Endodermal cell (in vitro differentiated cells): Measurements from ENCODE around the gene BCL6. TPM values are rescaled to one million over a fixed set of nuclear protein-coding genes. Genes with fewer than 3 reads are reported as not detected.

Experiments
- DNase-seq: peaks from one replicate; pipeline ENCODE4 v3.0.0-alpha.2; 2017
- H3K27ac ChIP-seq: 2 replicates; pipeline ENCODE4 v1.5.1; 2013; ENCODE audit warnings: mild to moderate bottlenecking, low read depth, low read length, moderate library complexity
- H3K27me3 ChIP-seq: 2 replicates; pipeline ENCODE4 v1.6.1; 2013; ENCODE audit warnings: mild to moderate bottlenecking, low read length, moderate library complexity; ENCODE audit not compliant: insufficient read depth, control insufficient read depth, poor library complexity, severe bottlenecking
- H3K36me3 ChIP-seq: 2 replicates; pipeline ENCODE4 v1.7.0; 2013; ENCODE audit warnings: mild to moderate bottlenecking, low read length, moderate library complexity; ENCODE audit not compliant: control insufficient read depth, insufficient read depth
- H3K4me1 ChIP-seq: one replicate; pipeline ENCODE4 v1.7.0; 2013; ENCODE audit warnings: low read length; ENCODE audit not compliant: control insufficient read depth, insufficient read depth
- H3K4me3 ChIP-seq: 2 replicates; pipeline ENCODE4 v1.5.1; 2013; ENCODE audit warnings: mild to moderate bottlenecking, low read length, moderate library complexity
- H3K9ac ChIP-seq: 2 replicates; pipeline ENCODE4 v1.6.1; 2013; ENCODE audit warnings: mild to moderate bottlenecking, low read length, moderate library complexity; ENCODE audit not compliant: poor library complexity, severe bottlenecking; ENCODE audit errors: extremely low read depth
- H3K9me3 ChIP-seq: 2 replicates; pipeline ENCODE4 v1.6.1; 2013; ENCODE audit warnings: mild to moderate bottlenecking, low read length, moderate library complexity; ENCODE audit not compliant: control insufficient read depth
- H3K27ac Mint-ChIP-seq: 2 replicates; pipeline ENCODE4 v1.8.0; 2020; ENCODE audit warnings: mixed read lengths
- H3K27me3 Mint-ChIP-seq: 2 replicates; pipeline ENCODE4 v1.8.0; 2021; ENCODE audit warnings: mild to moderate bottlenecking, mixed read lengths; ENCODE audit not compliant: insufficient read depth
- H3K36me3 Mint-ChIP-seq: 2 replicates; pipeline ENCODE4 v1.8.0; 2020; ENCODE audit warnings: low read depth, mixed read lengths
- H3K4me1 Mint-ChIP-seq: 2 replicates; pipeline ENCODE4 v1.8.0; 2020; ENCODE audit warnings: mixed read lengths
- H3K4me3 Mint-ChIP-seq: 2 replicates; pipeline ENCODE4 v1.8.0; 2020; ENCODE audit warnings: mild to moderate bottlenecking, moderate library complexity, mixed read lengths
- H3K9me3 Mint-ChIP-seq: 2 replicates; pipeline ENCODE4 v1.8.0; 2020; ENCODE audit warnings: mild to moderate bottlenecking, mixed read lengths
- WGBS, 2 experiments: methylation state at CpG; one replicate each; pipeline versions ENCODE4 v1.1.5 to v1.1.7; 2013; ENCODE audit warnings: missing lambda C conversion rate in 2 of 2, mixed read lengths in 1 of 2; ENCODE audit not compliant: insufficient coverage in 1 of 2, insufficient read length in 1 of 2; 5-methylcytosine and 5-hydroxymethylcytosine counted together
- total RNA-seq, 2 donors: library from RNA; stranded (reverse); fragmentation: NEBNext Ultra II Directional in 1 of 2; extraction: Animal tissue kit (Norgen Biotek cat#: 25700) in 1 of 2; gene quantifications; 2 replicates in 1 of 2; 3 replicates in 1 of 2; pipeline ENCODE4 v1.2.1, GENCODE V29; 2021
- TF ChIP-seq, protein P1 (sequence below): fragments of 200-600 bp; sonication (generic); conservative IDR thresholded peaks from 2 replicates; pipeline ENCODE4 v1.5.0; 2021; ENCODE audit warnings: antibody characterized with exemption, mild to moderate bottlenecking

The BCL6 gene
- total RNA-seq, 2 donors from 2014 or later, result 3.8 to 3.9 TPM

- peaks cover 44% of the 10 kb centered on the region for H3K27me3 Mint-ChIP-seq
- H3K27ac ChIP-seq, result no peak overlapping the region
- no peaks in the 10 kb centered on the region for H3K4me1 ChIP-seq
- TF ChIP-seq, protein P1, sequence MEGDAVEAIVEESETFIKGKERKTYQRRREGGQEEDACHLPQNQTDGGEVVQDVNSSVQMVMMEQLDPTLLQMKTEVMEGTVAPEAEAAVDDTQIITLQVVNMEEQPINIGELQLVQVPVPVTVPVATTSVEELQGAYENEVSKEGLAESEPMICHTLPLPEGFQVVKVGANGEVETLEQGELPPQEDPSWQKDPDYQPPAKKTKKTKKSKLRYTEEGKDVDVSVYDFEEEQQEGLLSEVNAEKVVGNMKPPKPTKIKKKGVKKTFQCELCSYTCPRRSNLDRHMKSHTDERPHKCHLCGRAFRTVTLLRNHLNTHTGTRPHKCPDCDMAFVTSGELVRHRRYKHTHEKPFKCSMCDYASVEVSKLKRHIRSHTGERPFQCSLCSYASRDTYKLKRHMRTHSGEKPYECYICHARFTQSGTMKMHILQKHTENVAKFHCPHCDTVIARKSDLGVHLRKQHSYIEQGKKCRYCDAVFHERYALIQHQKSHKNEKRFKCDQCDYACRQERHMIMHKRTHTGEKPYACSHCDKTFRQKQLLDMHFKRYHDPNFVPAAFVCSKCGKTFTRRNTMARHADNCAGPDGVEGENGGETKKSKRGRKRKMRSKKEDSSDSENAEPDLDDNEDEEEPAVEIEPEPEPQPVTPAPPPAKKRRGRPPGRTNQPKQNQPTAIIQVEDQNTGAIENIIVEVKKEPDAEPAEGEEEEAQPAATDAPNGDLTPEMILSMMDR, result peak; percentile 99
- peak overlapping the region; percentile 71 for H3K4me3 Mint-ChIP-seq
- peak overlapping the region; percentile 85 for H3K4me3 ChIP-seq
- peaks cover 34% of the 10 kb centered on the region for H3K27me3 ChIP-seq
- WGBS, 2 experiments, result 2 to 3% methylated on average over 14 to 34 of the region's 35 CpGs
- H3K9me3 ChIP-seq, result no peaks in the 10 kb centered on the region
- peak overlapping the region; percentile 6 for H3K9ac ChIP-seq
- no peaks in the 10 kb centered on the region for H3K9me3 Mint-ChIP-seq
- peaks cover 23% of the 10 kb centered on the region for H3K4me1 Mint-ChIP-seq
- H3K36me3 ChIP-seq, result no peaks in the 10 kb centered on the region
- DNase-seq, result peak; percentile 82
- no peaks in the 10 kb centered on the region for H3K36me3 Mint-ChIP-seq
- H3K27ac Mint-ChIP-seq, result no peak overlapping the region
Measured at GRCh38 chr3:187741403-187742350, 3.6 kb downstream of the BCL6 start.

GRCh38 chr3:187740421-187741399 is 4.6 kb downstream of the BCL6 start:
- peak overlapping the region; percentile 6 for H3K9ac ChIP-seq
- H3K36me3 ChIP-seq, result no peaks in the 10 kb centered on the region
- no peaks in the 10 kb centered on the region for H3K9me3 ChIP-seq
- peak overlapping the region; percentile 71 for H3K4me3 Mint-ChIP-seq
- H3K4me1 Mint-ChIP-seq, result peaks cover 23% of the 10 kb centered on the region
- H3K4me3 ChIP-seq, result peak overlapping the region; percentile 85
- H3K36me3 Mint-ChIP-seq, result no peaks in the 10 kb centered on the region
- peaks cover 34% of the 10 kb centered on the region for H3K27me3 ChIP-seq
- DNase-seq, result peak; percentile 90
- no peaks in the 10 kb centered on the region for H3K9me3 Mint-ChIP-seq
- H3K27ac Mint-ChIP-seq, result peak overlapping the region; percentile 26
- TF ChIP-seq, protein P1, result peak; percentile 97
- peak overlapping the region; percentile 4 for H3K27ac ChIP-seq
- H3K4me1 ChIP-seq, result peaks cover 7% of the 10 kb centered on the region
- 10 to 49% methylated on average over 8 to 39 of the region's 39 CpGs for WGBS, 2 experiments
- peaks cover 53% of the 10 kb centered on the region for H3K27me3 Mint-ChIP-seq
